Endodermal cell (in vitro differentiated cells): Measurements from ENCODE around the gene PROB1. TPM values are rescaled to one million over a fixed set of nuclear protein-coding genes. Genes with fewer than 3 reads are reported as not detected.

Source experiments
- DNase-seq: peaks from one replicate; pipeline ENCODE4 v3.0.0-alpha.2; 2017
- H3K27ac ChIP-seq: 2 replicates; pipeline ENCODE4 v1.5.1; 2013; ENCODE audit warnings: mild to moderate bottlenecking, low read depth, low read length, moderate library complexity
- H3K27me3 ChIP-seq: 2 replicates; pipeline ENCODE4 v1.6.1; 2013; ENCODE audit warnings: mild to moderate bottlenecking, low read length, moderate library complexity; ENCODE audit not compliant: insufficient read depth, control insufficient read depth, poor library complexity, severe bottlenecking
- H3K36me3 ChIP-seq: 2 replicates; pipeline ENCODE4 v1.7.0; 2013; ENCODE audit warnings: mild to moderate bottlenecking, low read length, moderate library complexity; ENCODE audit not compliant: control insufficient read depth, insufficient read depth
- H3K4me1 ChIP-seq: one replicate; pipeline ENCODE4 v1.7.0; 2013; ENCODE audit warnings: low read length; ENCODE audit not compliant: control insufficient read depth, insufficient read depth
- H3K4me3 ChIP-seq: 2 replicates; pipeline ENCODE4 v1.5.1; 2013; ENCODE audit warnings: mild to moderate bottlenecking, low read length, moderate library complexity
- H3K9ac ChIP-seq: 2 replicates; pipeline ENCODE4 v1.6.1; 2013; ENCODE audit warnings: mild to moderate bottlenecking, low read length, moderate library complexity; ENCODE audit not compliant: poor library complexity, severe bottlenecking; ENCODE audit errors: extremely low read depth
- H3K9me3 ChIP-seq: 2 replicates; pipeline ENCODE4 v1.6.1; 2013; ENCODE audit warnings: mild to moderate bottlenecking, low read length, moderate library complexity; ENCODE audit not compliant: control insufficient read depth
- H3K27ac Mint-ChIP-seq: 2 replicates; pipeline ENCODE4 v1.8.0; 2020; ENCODE audit warnings: mixed read lengths
- H3K27me3 Mint-ChIP-seq: 2 replicates; pipeline ENCODE4 v1.8.0; 2021; ENCODE audit warnings: mild to moderate bottlenecking, mixed read lengths; ENCODE audit not compliant: insufficient read depth
- H3K36me3 Mint-ChIP-seq: 2 replicates; pipeline ENCODE4 v1.8.0; 2020; ENCODE audit warnings: low read depth, mixed read lengths
- H3K4me1 Mint-ChIP-seq: 2 replicates; pipeline ENCODE4 v1.8.0; 2020; ENCODE audit warnings: mixed read lengths
- H3K4me3 Mint-ChIP-seq: 2 replicates; pipeline ENCODE4 v1.8.0; 2020; ENCODE audit warnings: mild to moderate bottlenecking, moderate library complexity, mixed read lengths
- H3K9me3 Mint-ChIP-seq: 2 replicates; pipeline ENCODE4 v1.8.0; 2020; ENCODE audit warnings: mild to moderate bottlenecking, mixed read lengths
- CTCF ChIP-seq: fragments of 200-600 bp; sonication (generic); conservative IDR thresholded peaks from 2 replicates; pipeline ENCODE4 v1.5.0; 2021; ENCODE audit warnings: antibody characterized with exemption, mild to moderate bottlenecking
- WGBS, 2 experiments: methylation state at CpG; one replicate each; pipeline versions ENCODE4 v1.1.5 to v1.1.7; 2013; ENCODE audit warnings: missing lambda C conversion rate in 2 of 2, mixed read lengths in 1 of 2; ENCODE audit not compliant: insufficient coverage in 1 of 2, insufficient read length in 1 of 2; 5-methylcytosine and 5-hydroxymethylcytosine counted together
- total RNA-seq, 2 donors: library from RNA; stranded (reverse); fragmentation: NEBNext Ultra II Directional in 1 of 2; extraction: Animal tissue kit (Norgen Biotek cat#: 25700) in 1 of 2; gene quantifications; 2 replicates in 1 of 2; 3 replicates in 1 of 2; pipeline ENCODE4 v1.2.1, GENCODE V29; 2021

The PROB1 gene
- total RNA-seq, 2 donors from 2014 or later: 4.8 to 6.6 TPM

GRCh38 chr5:139401546-139401945, 6.6 kb upstream of the PROB1 start:
- H3K36me3 Mint-ChIP-seq: peaks cover 13% of the 10 kb centered on the region
- H3K27me3 Mint-ChIP-seq: no peaks in the 10 kb centered on the region
- no peaks in the 10 kb centered on the region for H3K36me3 ChIP-seq
- H3K4me3 ChIP-seq: no peak overlapping the region
- H3K4me1 Mint-ChIP-seq: peaks cover 27% of the 10 kb centered on the region
- H3K4me1 ChIP-seq: peaks cover 17% of the 10 kb centered on the region
- H3K27me3 ChIP-seq: no peaks in the 10 kb centered on the region
- H3K9me3 Mint-ChIP-seq: no peaks in the 10 kb centered on the region
- no peak for DNase-seq
- no peaks in the 10 kb centered on the region for H3K9me3 ChIP-seq
- 94 to 100% methylated on average over 9 to 10 of the region's 10 CpGs for WGBS, 2 experiments
- TF ChIP-seq CTCF: no peak
- H3K27ac ChIP-seq: no peak overlapping the region
- no peak overlapping the region for H3K27ac Mint-ChIP-seq
- H3K4me3 Mint-ChIP-seq: no peak overlapping the region
- no peak overlapping the region for H3K9ac ChIP-seq

DNA sequence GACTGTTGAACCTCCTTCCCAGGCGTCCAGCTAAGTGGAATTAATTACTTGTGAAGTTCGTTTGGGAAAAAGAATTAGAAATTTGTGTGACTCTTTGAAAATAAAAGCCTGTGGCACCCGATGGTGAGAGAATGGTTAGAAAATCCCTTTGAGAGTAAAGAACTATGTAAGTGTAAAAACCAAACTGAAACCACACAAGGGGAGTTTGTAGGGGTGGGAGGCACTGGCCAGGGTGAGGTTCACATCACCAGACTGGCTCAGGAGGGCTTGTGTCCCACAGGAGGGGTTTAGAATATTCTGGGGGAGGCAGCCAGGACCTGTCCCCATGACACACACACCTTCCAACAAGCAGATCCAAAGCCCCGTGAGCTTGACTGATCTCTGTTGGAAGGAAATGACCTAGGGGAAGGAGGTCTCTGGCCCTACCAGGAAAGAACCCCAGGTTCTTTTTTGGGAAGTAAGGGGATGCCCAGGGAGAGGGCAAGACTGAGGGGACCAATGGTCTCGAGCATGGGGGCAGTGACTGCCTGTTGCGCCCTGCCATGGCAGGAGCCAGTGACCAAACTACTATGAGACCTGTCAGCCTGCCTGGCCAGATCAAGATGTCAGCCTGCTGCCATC, 4.7 kb upstream of the PROB1 start:
- WGBS, 2 experiments: 91% methylated on average over 5 to 6 of the region's 6 CpGs
- TF ChIP-seq CTCF: no peak
- no peak overlapping the region for H3K4me3 Mint-ChIP-seq
- Histone ChIP-seq H3K27ac (no peak overlapping the region), H3K4me3 (no peak overlapping the region), H3K4me1 (peaks cover 17% of the 10 kb centered on the region), H3K36me3 (no peaks in the 10 kb centered on the region), H3K9ac (no peak overlapping the region), H3K27me3 (peaks cover 3% of the 10 kb centered on the region), H3K9me3 (no peaks in the 10 kb centered on the region)
- H3K27ac Mint-ChIP-seq: no peak overlapping the region
- H3K27me3 Mint-ChIP-seq: no peaks in the 10 kb centered on the region
- DNase-seq: no peak
- peaks cover 33% of the 10 kb centered on the region for H3K4me1 Mint-ChIP-seq
- H3K36me3 Mint-ChIP-seq: peaks cover 13% of the 10 kb centered on the region
- no peaks in the 10 kb centered on the region for H3K9me3 Mint-ChIP-seq

DNA sequence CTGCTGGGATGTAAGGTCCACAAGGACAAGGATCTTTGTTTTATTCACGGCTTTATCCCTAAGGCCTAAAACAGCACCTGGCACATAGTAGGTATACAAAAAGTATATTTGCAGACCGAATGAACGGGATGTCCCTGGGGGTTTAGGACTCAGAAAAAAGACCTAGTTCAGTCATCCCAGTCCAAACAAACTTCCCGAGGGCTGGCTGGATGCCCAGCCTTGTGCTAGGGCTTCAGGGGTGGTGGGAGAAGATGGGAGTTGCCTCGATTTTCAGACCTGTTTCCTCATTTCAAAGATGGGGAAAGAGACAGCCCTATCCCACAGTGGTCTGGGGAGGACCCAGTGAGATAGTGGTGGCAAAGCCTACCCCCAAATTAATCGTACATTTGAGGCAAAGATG, 3.0 kb upstream of the PROB1 start:
- H3K27me3 ChIP-seq: peaks cover 20% of the 10 kb centered on the region
- no peak for DNase-seq
- TF ChIP-seq CTCF: no peak
- Mint-ChIP-seq H3K4me3 (no peak overlapping the region), H3K9me3 (no peaks in the 10 kb centered on the region), H3K4me1 (peaks cover 25% of the 10 kb centered on the region), H3K36me3 (peaks cover 13% of the 10 kb centered on the region), H3K27me3 (peaks cover 12% of the 10 kb centered on the region), H3K27ac (no peak overlapping the region)
- WGBS, 2 experiments: 88 to 92% methylated on average over 5 to 6 of the region's 6 CpGs
- peaks cover 7% of the 10 kb centered on the region for H3K4me1 ChIP-seq
- no peak overlapping the region for H3K9ac ChIP-seq
- H3K27ac ChIP-seq: no peak overlapping the region
- no peaks in the 10 kb centered on the region for H3K9me3 ChIP-seq
- H3K4me3 ChIP-seq: no peak overlapping the region
- no peaks in the 10 kb centered on the region for H3K36me3 ChIP-seq
